ENCODE measurements around the gene KRT25.

- TF ChIP-seq CTCF (IDR thresholded peaks at IDR 0.05) (no peak), EZH2 (IDR thresholded peaks at IDR 0.05; ENCODE audit: borderline replicate concordance, insufficient read depth, low read depth, low read length, poor library complexity, severe bottlenecking) (no peak)
Observed at GRCh38 chr17:40800381-40800780, 45.2 kb upstream of the KRT25 start.
